HEK293 (cell line): ENCODE data around the gene DOCK1.

Experiments used
- CTCF ChIA-PET: fragments of 350-600 bp; formaldehyde crosslinking; extraction: SDS; loops from one replicate; lab custom pipeline; 2021; ENCODE audit warnings: antibody characterized with exemption; lab: Yijun Ruan, JAX
- POLR2A ChIA-PET: fragments of 300-600 bp; formaldehyde crosslinking; extraction: SDS; loops from one replicate; lab custom pipeline; 2020; ENCODE audit warnings: antibody characterized with exemption, inconsistent platforms; lab: Yijun Ruan, JAX
- H3K27ac ChIP-seq: fragments of 200-500 bp; sonication (Bioruptor generic); 2 replicates; pipeline ENCODE4 v1.5.1; 2014; ENCODE audit warnings: low read depth, low read length, control low read depth, inconsistent platforms; ENCODE audit errors: extremely low read depth
- H3K36me3 ChIP-seq, 2 experiments: fragments of 200-500 bp in 1 of 2; sonication (Bioruptor generic) in 1 of 2; 1 replicate in 1 of 2; 2 replicates in 1 of 2; pipeline ENCODE4 v1.5.1; 2014 to 2017; ENCODE audit warnings: inconsistent platforms in 2 of 2, low read length in 2 of 2; ENCODE audit not compliant: control insufficient read depth in 2 of 2, insufficient read depth in 1 of 2
- H3K4me1 ChIP-seq: fragments of 200-500 bp; sonication (Bioruptor generic); 2 replicates; pipeline ENCODE4 v1.5.1; 2014; ENCODE audit warnings: mild to moderate bottlenecking, low read length, inconsistent platforms; ENCODE audit not compliant: control insufficient read depth, insufficient read depth
- H3K4me3 ChIP-seq: 2 replicates; pipeline ENCODE4 v1.5.1; 2011; ENCODE audit warnings: low read depth, mild to moderate bottlenecking, control low read depth, low read length, moderate library complexity
- H3K9me3 ChIP-seq: fragments of 200-500 bp; sonication (Bioruptor generic); 2 replicates; pipeline ENCODE4 v1.5.1; 2014; ENCODE audit warnings: low read depth, low read length, inconsistent platforms; ENCODE audit not compliant: control insufficient read depth, insufficient read depth
- GLIS1 ChIP-seq: fragments of 450-650 bp; formaldehyde crosslinking; IDR thresholded peaks from 2 replicates; pipeline ENCODE4 v1.5.1; 2016; ENCODE audit warnings: missing biosample characterization, missing genetic modification characterization
- KLF16 ChIP-seq: fragments of 450-650 bp; formaldehyde crosslinking; IDR thresholded peaks from 2 replicates; pipeline ENCODE4 v1.5.1; 2017; ENCODE audit warnings: missing biosample characterization, missing genetic modification characterization
- MYNN ChIP-seq: fragments of 450-650 bp; formaldehyde crosslinking; IDR thresholded peaks from 2 replicates; pipeline ENCODE4 v1.5.1; 2016; ENCODE audit warnings: missing biosample characterization, missing genetic modification characterization, borderline replicate concordance
- ZNF132 ChIP-seq: fragments of 450-650 bp; formaldehyde crosslinking; IDR thresholded peaks from 2 replicates; pipeline ENCODE4 v1.5.1; 2017; ENCODE audit warnings: missing biosample characterization, missing genetic modification characterization, borderline replicate concordance
- ZNF146 ChIP-seq: fragments of 450-650 bp; formaldehyde crosslinking; IDR thresholded peaks from 2 replicates; pipeline ENCODE4 v1.5.1; 2016; ENCODE audit warnings: missing biosample characterization, missing genetic modification characterization
- ZNF184 ChIP-seq: fragments of 450-650 bp; IDR thresholded peaks from 2 replicates; pipeline ENCODE4 v1.5.1; 2018; ENCODE audit warnings: missing biosample characterization, mild to moderate bottlenecking, missing genetic modification characterization
- ZNF223 ChIP-seq: fragments of 450-650 bp; formaldehyde crosslinking; IDR thresholded peaks from 2 replicates; pipeline ENCODE4 v1.5.1; 2016; ENCODE audit warnings: missing biosample characterization, missing genetic modification characterization
- ZNF274 ChIP-seq, 2 experiments: fragments of 200-500 bp in 1 of 2; fragments of 450-650 bp in 1 of 2; sonication (Bioruptor generic) in 1 of 2; formaldehyde crosslinking in 1 of 2; IDR thresholded peaks; 2 replicates each; pipeline versions ENCODE4 v1.5.1 to v1.6.1; 2014 to 2016; ENCODE audit warnings: borderline replicate concordance in 1 of 2, inconsistent platforms in 1 of 2, low read length in 1 of 2, missing biosample characterization in 1 of 2, missing genetic modification characterization in 1 of 2
- ZNF394 ChIP-seq: fragments of 450-650 bp; formaldehyde crosslinking; IDR thresholded peaks from 2 replicates; pipeline ENCODE4 v1.5.1; 2016; ENCODE audit warnings: missing biosample characterization, missing genetic modification characterization, mild to moderate bottlenecking, moderate library complexity, borderline replicate concordance
- ZNF423 ChIP-seq: fragments of 450-650 bp; formaldehyde crosslinking; IDR thresholded peaks from 2 replicates; pipeline ENCODE4 v1.5.1; 2016; ENCODE audit warnings: missing biosample characterization, missing genetic modification characterization
- ZNF530 ChIP-seq: fragments of 450-650 bp; formaldehyde crosslinking; IDR thresholded peaks from 2 replicates; pipeline ENCODE4 v1.5.1; 2016; ENCODE audit warnings: low read depth, missing biosample characterization, missing genetic modification characterization
- ZNF548 ChIP-seq: fragments of 450-650 bp; formaldehyde crosslinking; IDR thresholded peaks from 2 replicates; pipeline ENCODE4 v1.5.1; 2016; ENCODE audit warnings: missing biosample characterization, missing genetic modification characterization
- ZNF549 ChIP-seq: fragments of 450-650 bp; IDR thresholded peaks from 2 replicates; pipeline ENCODE4 v1.5.1; 2018; ENCODE audit warnings: missing biosample characterization, missing genetic modification characterization, mild to moderate bottlenecking, inconsistent platforms, moderate library complexity
- ZSCAN16 ChIP-seq: fragments of 450-650 bp; formaldehyde crosslinking; IDR thresholded peaks from 2 replicates; pipeline ENCODE4 v1.5.1; 2016; ENCODE audit warnings: missing biosample characterization, missing genetic modification characterization
- ZSCAN30 ChIP-seq: fragments of 450-650 bp; IDR thresholded peaks from 2 replicates; pipeline ENCODE4 v1.5.1; 2018; ENCODE audit warnings: missing biosample characterization, mild to moderate bottlenecking, missing genetic modification characterization, moderate library complexity
- TF ChIP-seq, protein P1 (sequence below): fragments of 450-650 bp; formaldehyde crosslinking; IDR thresholded peaks from 2 replicates; pipeline ENCODE4 v1.5.1; 2016; ENCODE audit warnings: missing biosample characterization, missing genetic modification characterization
- TF ChIP-seq, protein P2 (sequence below): fragments of 450-650 bp; formaldehyde crosslinking; IDR thresholded peaks from 2 replicates; pipeline ENCODE4 v1.5.1; 2016; ENCODE audit warnings: missing biosample characterization, missing genetic modification characterization
- TF ChIP-seq, protein P3 (sequence below): fragments of 450-650 bp; formaldehyde crosslinking; IDR thresholded peaks from 2 replicates; pipeline ENCODE4; 2016; ENCODE audit warnings: missing biosample characterization, missing genetic modification characterization
- TF ChIP-seq, protein P4 (sequence below): fragments of 450-650 bp; formaldehyde crosslinking; IDR thresholded peaks from 2 replicates; pipeline ENCODE4 v1.5.1; 2016; ENCODE audit warnings: missing biosample characterization, missing genetic modification characterization
- TF ChIP-seq, protein P5 (sequence below): fragments of 450-650 bp; formaldehyde crosslinking; IDR thresholded peaks from 2 replicates; pipeline ENCODE4 v1.5.1; 2016; ENCODE audit warnings: missing biosample characterization, missing genetic modification characterization
- TF ChIP-seq, protein P6 (sequence below): fragments of 450-650 bp; formaldehyde crosslinking; IDR thresholded peaks from 2 replicates; pipeline ENCODE4 v1.5.1; 2016; ENCODE audit warnings: missing biosample characterization, missing genetic modification characterization

DOCK1 gene

DNA sequence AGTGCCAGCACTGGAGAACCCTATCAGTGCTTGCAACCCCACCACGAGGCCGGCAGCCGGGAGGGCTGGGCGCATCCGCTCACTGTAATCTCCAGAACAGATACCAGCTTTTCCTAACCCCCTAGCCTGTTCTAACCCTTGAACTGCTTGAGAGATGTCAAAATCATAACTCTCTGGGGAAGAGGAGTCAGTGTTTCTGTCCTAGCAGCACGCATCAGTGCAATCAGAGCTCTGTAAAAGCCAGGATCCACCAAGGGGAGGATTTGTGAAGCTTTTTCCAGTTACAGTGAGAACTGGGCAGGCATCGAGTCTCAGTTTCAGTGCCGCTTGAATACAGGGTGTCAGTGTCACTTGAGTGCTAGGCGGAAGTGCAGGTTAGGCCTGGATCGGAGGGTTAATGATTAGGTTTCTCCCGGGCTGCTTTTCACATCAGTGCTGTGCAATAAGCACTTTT lies 395.7 kb downstream of the DOCK1 start:
- H3K27ac ChIP-seq: no peak overlapping the region

DNA sequence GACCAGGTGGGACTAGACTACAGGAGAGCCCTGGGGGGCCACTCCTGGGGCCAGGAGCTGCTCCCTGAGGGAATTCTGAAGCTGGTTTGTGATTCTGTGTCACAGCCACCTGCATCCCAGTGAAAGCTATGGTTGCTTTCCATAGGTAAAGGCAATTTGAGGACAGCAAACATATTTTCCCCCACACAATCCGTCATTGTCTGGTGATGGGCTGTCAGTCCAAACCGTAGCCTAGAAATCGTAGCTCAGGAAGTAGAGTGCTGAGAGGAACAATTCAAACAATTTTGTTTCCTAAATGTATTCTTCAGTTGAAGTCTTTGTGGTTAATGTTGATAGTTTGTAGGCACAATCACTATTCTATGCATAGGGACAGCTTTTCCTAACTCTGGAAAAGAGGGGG lies 397.1 kb downstream of the DOCK1 start:
- Histone ChIP-seq H3K9me3 (no peaks in the 10 kb centered on the region), H3K27ac (no peak overlapping the region), H3K36me3 (no peaks in the 10 kb centered on the region), H3K4me1 (no peaks in the 10 kb centered on the region), H3K4me3 (no peak overlapping the region)
- ChIA-PET CTCF (interaction anchor here (0.7 kb wide), 1 partner anchor 58 kb away, joined by 4 read pairs; no protein-coding TSS in a partner anchor), POLR2A (no interaction called here)
- TF ChIP-seq ZNF184 (tag by site-specific recombination) (no peak), ZNF146 (tag by site-specific recombination) (no peak), MYNN (tag by site-specific recombination) (no peak), KLF16 (no peak), ZNF394 (tag by site-specific recombination) (no peak), ZNF549 (tag by site-specific recombination) (no peak), ZNF274 (IDR thresholded peaks at IDR 0.05; ENCODE audit: low read length) (no peak), ZNF274 (tag by site-specific recombination; IDR thresholded peaks at IDR 0.05; ENCODE audit: borderline replicate concordance) (no peak), ZSCAN30 (tag by site-specific recombination) (no peak), ZNF530 (tag by site-specific recombination) (no peak), ZNF548 (no peak)
- TF ChIP-seq, protein P1, sequence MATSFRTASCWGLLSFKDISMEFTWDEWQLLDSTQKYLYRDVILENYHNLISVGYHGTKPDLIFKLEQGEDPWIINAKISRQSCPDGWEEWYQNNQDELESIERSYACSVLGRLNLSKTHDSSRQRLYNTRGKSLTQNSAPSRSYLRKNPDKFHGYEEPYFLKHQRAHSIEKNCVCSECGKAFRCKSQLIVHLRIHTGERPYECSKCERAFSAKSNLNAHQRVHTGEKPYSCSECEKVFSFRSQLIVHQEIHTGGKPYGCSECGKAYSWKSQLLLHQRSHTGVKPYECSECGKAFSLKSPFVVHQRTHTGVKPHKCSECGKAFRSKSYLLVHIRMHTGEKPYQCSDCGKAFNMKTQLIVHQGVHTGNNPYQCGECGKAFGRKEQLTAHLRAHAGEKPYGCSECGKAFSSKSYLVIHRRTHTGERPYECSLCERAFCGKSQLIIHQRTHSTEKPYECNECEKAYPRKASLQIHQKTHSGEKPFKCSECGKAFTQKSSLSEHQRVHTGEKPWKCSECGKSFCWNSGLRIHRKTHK (tag by site-specific recombination): no peak
- TF ChIP-seq, protein P2, sequence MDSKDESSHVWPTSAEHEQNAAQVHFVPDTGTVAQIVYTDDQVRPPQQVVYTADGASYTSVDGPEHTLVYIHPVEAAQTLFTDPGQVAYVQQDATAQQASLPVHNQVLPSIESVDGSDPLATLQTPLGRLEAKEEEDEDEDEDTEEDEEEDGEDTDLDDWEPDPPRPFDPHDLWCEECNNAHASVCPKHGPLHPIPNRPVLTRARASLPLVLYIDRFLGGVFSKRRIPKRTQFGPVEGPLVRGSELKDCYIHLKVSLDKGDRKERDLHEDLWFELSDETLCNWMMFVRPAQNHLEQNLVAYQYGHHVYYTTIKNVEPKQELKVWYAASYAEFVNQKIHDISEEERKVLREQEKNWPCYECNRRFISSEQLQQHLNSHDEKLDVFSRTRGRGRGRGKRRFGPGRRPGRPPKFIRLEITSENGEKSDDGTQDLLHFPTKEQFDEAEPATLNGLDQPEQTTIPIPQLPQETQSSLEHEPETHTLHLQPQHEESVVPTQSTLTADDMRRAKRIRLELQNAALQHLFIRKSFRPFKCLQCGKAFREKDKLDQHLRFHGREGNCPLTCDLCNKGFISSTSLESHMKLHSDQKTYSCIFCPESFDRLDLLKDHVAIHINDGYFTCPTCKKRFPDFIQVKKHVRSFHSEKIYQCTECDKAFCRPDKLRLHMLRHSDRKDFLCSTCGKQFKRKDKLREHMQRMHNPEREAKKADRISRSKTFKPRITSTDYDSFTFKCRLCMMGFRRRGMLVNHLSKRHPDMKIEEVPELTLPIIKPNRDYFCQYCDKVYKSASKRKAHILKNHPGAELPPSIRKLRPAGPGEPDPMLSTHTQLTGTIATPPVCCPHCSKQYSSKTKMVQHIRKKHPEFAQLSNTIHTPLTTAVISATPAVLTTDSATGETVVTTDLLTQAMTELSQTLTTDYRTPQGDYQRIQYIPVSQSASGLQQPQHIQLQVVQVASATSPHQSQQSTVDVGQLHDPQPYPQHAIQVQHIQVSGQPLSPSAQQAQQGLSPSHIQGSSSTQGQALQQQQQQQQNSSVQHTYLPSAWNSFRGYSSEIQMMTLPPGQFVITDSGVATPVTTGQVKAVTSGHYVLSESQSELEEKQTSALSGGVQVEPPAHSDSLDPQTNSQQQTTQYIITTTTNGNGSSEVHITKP (tag by site-specific recombination): no peak
- TF ChIP-seq, protein P3, sequence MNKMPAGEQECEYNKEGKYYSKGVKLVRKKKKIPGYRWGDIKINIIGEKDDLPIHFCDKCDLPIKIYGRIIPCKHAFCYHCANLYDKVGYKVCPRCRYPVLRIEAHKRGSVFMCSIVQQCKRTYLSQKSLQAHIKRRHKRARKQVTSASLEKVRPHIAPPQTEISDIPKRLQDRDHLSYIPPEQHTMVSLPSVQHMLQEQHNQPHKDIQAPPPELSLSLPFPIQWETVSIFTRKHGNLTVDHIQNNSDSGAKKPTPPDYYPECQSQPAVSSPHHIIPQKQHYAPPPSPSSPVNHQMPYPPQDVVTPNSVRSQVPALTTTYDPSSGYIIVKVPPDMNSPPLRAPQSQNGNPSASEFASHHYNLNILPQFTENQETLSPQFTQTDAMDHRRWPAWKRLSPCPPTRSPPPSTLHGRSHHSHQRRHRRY: no peak
- TF ChIP-seq, protein P4, sequence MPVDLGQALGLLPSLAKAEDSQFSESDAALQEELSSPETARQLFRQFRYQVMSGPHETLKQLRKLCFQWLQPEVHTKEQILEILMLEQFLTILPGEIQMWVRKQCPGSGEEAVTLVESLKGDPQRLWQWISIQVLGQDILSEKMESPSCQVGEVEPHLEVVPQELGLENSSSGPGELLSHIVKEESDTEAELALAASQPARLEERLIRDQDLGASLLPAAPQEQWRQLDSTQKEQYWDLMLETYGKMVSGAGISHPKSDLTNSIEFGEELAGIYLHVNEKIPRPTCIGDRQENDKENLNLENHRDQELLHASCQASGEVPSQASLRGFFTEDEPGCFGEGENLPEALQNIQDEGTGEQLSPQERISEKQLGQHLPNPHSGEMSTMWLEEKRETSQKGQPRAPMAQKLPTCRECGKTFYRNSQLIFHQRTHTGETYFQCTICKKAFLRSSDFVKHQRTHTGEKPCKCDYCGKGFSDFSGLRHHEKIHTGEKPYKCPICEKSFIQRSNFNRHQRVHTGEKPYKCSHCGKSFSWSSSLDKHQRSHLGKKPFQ (tag by site-specific recombination): no peak

More for the DNA sequence above, 395.7 kb downstream of the DOCK1 start:
- Histone ChIP-seq H3K36me3 (no peaks in the 10 kb centered on the region), H3K4me3 (no peak overlapping the region), H3K4me1 (no peaks in the 10 kb centered on the region), H3K9me3 (no peaks in the 10 kb centered on the region)
- POLR2A ChIA-PET: no interaction called here
- TF ChIP-seq ZNF132 (tag by site-specific recombination): no peak
- no peak for TF ChIP-seq ZNF423 (tag by site-specific recombination)
- TF ChIP-seq, protein P5, sequence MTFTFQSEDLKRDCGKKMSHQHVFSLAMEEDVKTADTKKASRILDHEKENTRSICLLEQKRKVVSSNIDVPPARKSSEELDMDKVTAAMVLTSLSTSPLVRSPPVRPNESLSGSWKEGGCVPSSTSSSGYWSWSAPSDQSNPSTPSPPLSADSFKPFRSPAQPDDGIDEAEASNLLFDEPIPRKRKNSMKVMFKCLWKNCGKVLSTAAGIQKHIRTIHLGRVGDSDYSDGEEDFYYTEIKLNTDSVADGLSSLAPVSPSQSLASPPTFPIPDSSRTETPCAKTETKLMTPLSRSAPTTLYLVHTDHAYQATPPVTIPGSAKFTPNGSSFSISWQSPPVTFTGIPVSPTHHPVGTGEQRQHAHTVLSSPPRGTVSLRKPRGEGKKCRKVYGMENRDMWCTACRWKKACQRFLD: no peak
- TF ChIP-seq, protein P6, sequence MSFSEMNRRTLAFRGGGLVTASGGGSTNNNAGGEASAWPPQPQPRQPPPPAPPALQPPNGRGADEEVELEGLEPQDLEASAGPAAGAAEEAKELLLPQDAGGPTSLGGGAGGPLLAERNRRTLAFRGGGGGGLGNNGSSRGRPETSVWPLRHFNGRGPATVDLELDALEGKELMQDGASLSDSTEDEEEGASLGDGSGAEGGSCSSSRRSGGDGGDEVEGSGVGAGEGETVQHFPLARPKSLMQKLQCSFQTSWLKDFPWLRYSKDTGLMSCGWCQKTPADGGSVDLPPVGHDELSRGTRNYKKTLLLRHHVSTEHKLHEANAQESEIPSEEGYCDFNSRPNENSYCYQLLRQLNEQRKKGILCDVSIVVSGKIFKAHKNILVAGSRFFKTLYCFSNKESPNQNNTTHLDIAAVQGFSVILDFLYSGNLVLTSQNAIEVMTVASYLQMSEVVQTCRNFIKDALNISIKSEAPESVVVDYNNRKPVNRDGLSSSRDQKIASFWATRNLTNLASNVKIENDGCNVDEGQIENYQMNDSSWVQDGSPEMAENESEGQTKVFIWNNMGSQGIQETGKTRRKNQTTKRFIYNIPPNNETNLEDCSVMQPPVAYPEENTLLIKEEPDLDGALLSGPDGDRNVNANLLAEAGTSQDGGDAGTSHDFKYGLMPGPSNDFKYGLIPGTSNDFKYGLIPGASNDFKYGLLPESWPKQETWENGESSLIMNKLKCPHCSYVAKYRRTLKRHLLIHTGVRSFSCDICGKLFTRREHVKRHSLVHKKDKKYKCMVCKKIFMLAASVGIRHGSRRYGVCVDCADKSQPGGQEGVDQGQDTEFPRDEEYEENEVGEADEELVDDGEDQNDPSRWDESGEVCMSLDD: no peak
- TF ChIP-seq GLIS1 (tag by site-specific recombination): no peak
- no peak for TF ChIP-seq ZNF223
- no peak for TF ChIP-seq ZSCAN16 (tag by site-specific recombination)
- CTCF ChIA-PET: no interaction called here
